Astrocyte (in vitro differentiated cells and primary cell): Measurements from ENCODE around the gene ERFL.

Experiments
- CTCF ChIP-seq: IDR thresholded peaks from 2 replicates; pipeline ENCODE4 v1.5.1; 2011; ENCODE audit warnings: low read depth, mild to moderate bottlenecking, inconsistent platforms, low read length, moderate library complexity; ENCODE audit not compliant: insufficient read depth
- EZH2 ChIP-seq: IDR thresholded peaks from 2 replicates; pipeline ENCODE4 v1.6.1; 2012; ENCODE audit warnings: mild to moderate bottlenecking, low read length, inconsistent platforms; ENCODE audit not compliant: insufficient read depth

- TF ChIP-seq CTCF (no peak), EZH2 (no peak)
Observed at GRCh38 chr19:41926028-41926762, 2.1 kb downstream of the ERFL start.
